ENCODE results near the gene CD83. TPM values are rescaled to one million over a fixed set of nuclear protein-coding genes. Genes with fewer than 3 reads are reported as not detected.

Gene CD83
- polyA plus RNA-seq, 1 experiment = 0.85 TPM

GRCh38 chr6:14081126-14081525 is 36.4 kb upstream of the CD83 start:
- no peak for TF ChIP-seq CTCF (IDR thresholded peaks at IDR 0.05; ENCODE audit: insufficient read depth, low read depth, low read length)
- ChIA-PET POLR2A (no interaction called here), CTCF (interaction anchor here (1.0 kb wide), 1 partner anchor 167 kb away, joined by 3 read pairs; no protein-coding TSS in a partner anchor)
- DNase-seq (ENCODE audit: low read depth) = no peak
- H3K36me3 ChIP-seq (ENCODE audit: control insufficient read depth, insufficient read depth, low read length) = no peaks in the 10 kb centered on the region
- no peak overlapping the region for H3K4me3 ChIP-seq (ENCODE audit: low read depth, low read length)
- H3K27me3 ChIP-seq (ENCODE audit: control insufficient read depth, insufficient read depth, low read length) = peaks cover 1% of the 10 kb centered on the region

- H3K4me3 ChIP-seq (ENCODE audit: low read depth, low read length) = no peak overlapping the region
- H3K27me3 ChIP-seq (ENCODE audit: control insufficient read depth, insufficient read depth, low read length) = peaks cover 1% of the 10 kb centered on the region
- ChIA-PET CTCF (interaction anchor here (0.5 to 2.0 kb wide), 3 partner anchors 10 to 22 kb away, joined by 5 to 8 read pairs (median 6); no protein-coding TSS in a partner anchor), POLR2A (no interaction called here)
- no peak for TF ChIP-seq CTCF (IDR thresholded peaks at IDR 0.05; ENCODE audit: insufficient read depth, low read depth, low read length)
- DNase-seq (ENCODE audit: low read depth) = no peak
- H3K36me3 ChIP-seq (ENCODE audit: control insufficient read depth, insufficient read depth, low read length) = no peaks in the 10 kb centered on the region
Measured at GRCh38 chr6:14082771-14083170, 34.8 kb upstream of the CD83 start.

GRCh38 chr6:14083262-14083661 is 34.3 kb upstream of the CD83 start:
- CTCF ChIA-PET = interaction anchor here (0.5 to 2.0 kb wide), 3 partner anchors 10 to 22 kb away, joined by 5 to 8 read pairs (median 6); no protein-coding TSS in a partner anchor
- no peak overlapping the region for H3K4me3 ChIP-seq (ENCODE audit: low read depth, low read length)
- DNase-seq (ENCODE audit: low read depth) = no peak
- POLR2A ChIA-PET = no interaction called here
- no peak for TF ChIP-seq CTCF (IDR thresholded peaks at IDR 0.05; ENCODE audit: insufficient read depth, low read depth, low read length)
- H3K36me3 ChIP-seq (ENCODE audit: control insufficient read depth, insufficient read depth, low read length) = no peaks in the 10 kb centered on the region
- H3K27me3 ChIP-seq (ENCODE audit: control insufficient read depth, insufficient read depth, low read length) = peaks cover 1% of the 10 kb centered on the region

- Histone ChIP-seq H3K27me3 (ENCODE audit: control insufficient read depth, insufficient read depth, low read length) (peaks cover 1% of the 10 kb centered on the region), H3K36me3 (ENCODE audit: control insufficient read depth, insufficient read depth, low read length) (no peaks in the 10 kb centered on the region), H3K4me3 (ENCODE audit: low read depth, low read length) (no peak overlapping the region)
- CTCF ChIA-PET = interaction anchor here (1.7 kb wide), 1 partner anchor 175 kb away, joined by 3 read pairs; no protein-coding TSS in a partner anchor
- POLR2A ChIA-PET = no interaction called here
- no peak for DNase-seq (ENCODE audit: low read depth)
- no peak for TF ChIP-seq CTCF (IDR thresholded peaks at IDR 0.05; ENCODE audit: insufficient read depth, low read depth, low read length)
Measured at GRCh38 chr6:14083751-14084150, 33.8 kb upstream of the CD83 start.

GRCh38 chr6:14084388-14084787 is 33.2 kb upstream of the CD83 start:
- ChIA-PET CTCF (interaction anchor here (1.7 kb wide), 1 partner anchor 176 kb away, joined by 3 read pairs; no protein-coding TSS in a partner anchor), POLR2A (no interaction called here)
- peaks cover 1% of the 10 kb centered on the region for H3K27me3 ChIP-seq (ENCODE audit: control insufficient read depth, insufficient read depth, low read length)
- TF ChIP-seq CTCF (IDR thresholded peaks at IDR 0.05; ENCODE audit: insufficient read depth, low read depth, low read length) = no peak
- no peak for DNase-seq (ENCODE audit: low read depth)
- H3K36me3 ChIP-seq (ENCODE audit: control insufficient read depth, insufficient read depth, low read length) = no peaks in the 10 kb centered on the region
- no peak overlapping the region for H3K4me3 ChIP-seq (ENCODE audit: low read depth, low read length)
